Omental fat pad (tissue), 4 donors: Measurements from ENCODE around the gene AP4E1. TPM values are rescaled to one million over a fixed set of nuclear protein-coding genes. Genes with fewer than 3 reads are reported as not detected.
"Not testable (repeated sequence)": the region's sequence is repeated elsewhere in the genome, so short reads cannot be mapped to it uniquely, and the experiment has no call there.

Experiments
- ATAC-seq: fragments of 150-250 bp; one replicate; pipeline ENCODE4 v1.9.1; 2016; ENCODE audit warnings: mild to moderate bottlenecking, moderate library complexity; ENCODE audit not compliant: low FRiP score
- DNase-seq: peaks from one replicate; pipeline ENCODE4 v3.0.0-alpha.2; 2019; ENCODE audit warnings: low spot score
- total RNA-seq, 4 donors: library from RNA; depleted of rRNA; stranded (reverse); fragments of >200 nt; gene quantifications; one replicate each; pipeline ENCODE4 v1.1.0, GENCODE V29; 2016
- TF ChIP-seq, protein P1 (sequence below), 3 donors: fragments of 450-650 bp; IDR thresholded peaks; one replicate each; pipeline ENCODE4 v1.5.1; 2016 to 2017; ENCODE audit warnings: antibody characterized with exemption in 3 of 3, mild to moderate bottlenecking in 3 of 3, moderate library complexity in 2 of 3

Gene AP4E1
- total RNA-seq, 4 donors from 2014 or later: 7.3 to 8.5 (median 7.9) TPM

DNA sequence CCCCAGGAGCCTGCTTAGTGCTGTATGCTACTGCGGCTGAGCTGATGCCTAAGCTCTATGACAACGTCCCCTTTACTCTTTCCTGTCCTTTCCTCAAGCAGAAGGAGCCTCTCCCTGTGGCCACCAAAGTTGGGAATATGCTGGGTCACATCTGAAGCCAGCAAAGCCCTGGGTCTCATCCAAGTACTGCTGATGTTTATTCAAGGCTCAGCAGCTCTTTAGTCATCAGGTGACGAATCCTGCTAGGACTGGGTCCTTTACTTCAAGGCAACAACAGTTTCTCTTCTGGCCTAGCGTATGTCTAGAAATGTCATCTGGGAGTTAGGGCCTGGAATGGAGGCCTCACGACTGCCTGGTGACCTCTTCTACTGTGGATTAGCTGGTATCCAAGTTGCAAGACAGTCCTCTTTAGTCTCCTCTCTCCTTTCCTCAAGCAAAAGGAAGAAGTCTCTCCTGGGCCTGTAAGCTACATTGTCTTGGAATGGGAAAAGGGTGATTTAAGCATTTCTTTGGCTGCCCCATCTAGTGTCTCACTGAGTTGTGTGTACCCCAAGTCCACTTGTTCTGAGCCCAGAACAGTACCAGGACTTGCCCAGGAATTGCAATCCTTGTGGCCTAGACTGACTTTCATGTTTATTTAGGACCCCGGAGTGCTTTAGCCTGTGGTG, 122.3 kb downstream of the AP4E1 start:
- ATAC-seq: no peak
- no peak for DNase-seq
- TF ChIP-seq, protein P1, sequence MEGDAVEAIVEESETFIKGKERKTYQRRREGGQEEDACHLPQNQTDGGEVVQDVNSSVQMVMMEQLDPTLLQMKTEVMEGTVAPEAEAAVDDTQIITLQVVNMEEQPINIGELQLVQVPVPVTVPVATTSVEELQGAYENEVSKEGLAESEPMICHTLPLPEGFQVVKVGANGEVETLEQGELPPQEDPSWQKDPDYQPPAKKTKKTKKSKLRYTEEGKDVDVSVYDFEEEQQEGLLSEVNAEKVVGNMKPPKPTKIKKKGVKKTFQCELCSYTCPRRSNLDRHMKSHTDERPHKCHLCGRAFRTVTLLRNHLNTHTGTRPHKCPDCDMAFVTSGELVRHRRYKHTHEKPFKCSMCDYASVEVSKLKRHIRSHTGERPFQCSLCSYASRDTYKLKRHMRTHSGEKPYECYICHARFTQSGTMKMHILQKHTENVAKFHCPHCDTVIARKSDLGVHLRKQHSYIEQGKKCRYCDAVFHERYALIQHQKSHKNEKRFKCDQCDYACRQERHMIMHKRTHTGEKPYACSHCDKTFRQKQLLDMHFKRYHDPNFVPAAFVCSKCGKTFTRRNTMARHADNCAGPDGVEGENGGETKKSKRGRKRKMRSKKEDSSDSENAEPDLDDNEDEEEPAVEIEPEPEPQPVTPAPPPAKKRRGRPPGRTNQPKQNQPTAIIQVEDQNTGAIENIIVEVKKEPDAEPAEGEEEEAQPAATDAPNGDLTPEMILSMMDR (IDR thresholded peaks at IDR 0.05): no peak

DNA sequence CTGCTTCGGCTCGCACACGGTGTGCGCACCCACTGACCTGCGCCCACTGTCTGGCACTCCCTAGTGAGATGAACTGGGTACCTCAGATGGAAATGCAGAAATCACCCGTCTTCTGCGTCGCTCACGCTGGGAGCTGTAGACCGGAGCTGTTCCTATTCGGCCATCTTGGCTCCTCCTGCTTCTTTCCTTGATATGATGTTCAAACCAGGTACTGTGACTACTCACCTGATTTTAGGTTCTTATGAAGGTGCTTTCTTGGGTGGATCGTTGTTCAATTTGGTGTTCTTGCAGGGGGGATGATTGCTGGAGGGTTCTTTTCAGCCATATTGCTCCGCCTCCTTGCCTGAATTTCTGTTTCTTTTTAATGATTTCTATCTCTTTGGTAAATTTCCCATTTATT, 129.0 kb downstream of the AP4E1 start:
- not testable (repeated sequence) for ATAC-seq, DNase-seq

DNA sequence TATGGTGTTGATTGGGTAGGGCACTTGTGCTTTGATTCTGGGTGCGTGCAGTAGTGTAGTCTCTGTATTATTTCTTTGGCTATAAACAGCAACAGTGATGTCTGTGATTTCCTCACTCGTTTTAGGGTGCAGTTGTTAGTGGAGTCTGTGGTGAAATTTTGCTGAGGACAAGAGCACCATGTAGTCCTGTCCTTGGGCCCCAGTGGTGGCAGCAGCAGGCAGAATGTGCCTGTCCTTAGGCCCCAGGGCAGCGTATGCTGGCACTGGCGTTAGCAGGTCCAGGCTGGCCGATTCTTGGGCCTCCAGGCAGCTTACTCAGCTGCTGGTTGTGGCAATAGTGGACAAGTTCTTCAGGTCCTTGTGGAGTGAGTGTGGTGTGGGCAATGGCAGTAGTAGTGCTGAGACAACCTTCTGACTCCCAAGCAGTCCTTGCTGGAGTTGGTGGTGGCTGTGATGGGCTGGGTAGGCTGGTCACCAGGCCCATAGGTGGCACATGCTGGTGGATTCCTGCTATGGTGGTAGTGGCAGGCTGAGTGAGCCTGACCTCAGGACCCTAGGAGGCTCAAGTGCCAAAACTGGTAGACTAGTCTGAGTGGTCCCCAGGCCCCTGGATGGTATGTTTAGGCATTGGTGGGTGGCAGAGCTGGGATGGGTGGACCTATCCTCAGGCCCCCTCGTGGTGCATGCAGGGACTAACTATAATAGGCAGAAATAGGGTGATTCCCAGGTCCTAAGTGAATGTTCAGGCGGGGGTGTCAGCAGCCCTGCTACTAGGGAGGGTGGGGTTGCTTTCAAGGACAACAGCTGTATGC, 129.9 kb downstream of the AP4E1 start:
- ATAC-seq (no peak), DNase-seq (no peak)
- TF ChIP-seq, protein P1 (IDR thresholded peaks at IDR 0.05): no peak

DNA sequence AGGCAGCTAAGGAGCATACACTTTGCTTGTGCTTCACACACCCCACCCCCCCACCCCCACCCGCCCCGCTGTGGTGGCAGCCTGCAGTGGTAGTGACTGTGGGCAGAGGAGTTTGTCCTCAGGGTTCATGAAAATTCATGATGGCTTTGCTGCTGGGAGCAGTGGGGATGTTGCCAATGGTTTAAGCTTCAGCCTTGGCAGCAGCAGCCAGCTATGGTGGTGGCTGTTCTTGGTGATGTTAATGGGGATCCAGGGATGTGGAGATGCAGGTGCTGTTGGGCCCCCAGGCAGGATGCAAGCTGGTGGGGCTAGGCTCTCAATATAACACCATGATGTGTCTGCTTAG, 130.5 kb downstream of the AP4E1 start:
- ATAC-seq: no peak
- TF ChIP-seq, protein P1 (IDR thresholded peaks at IDR 0.05): no peak
- no peak for DNase-seq

DNA sequence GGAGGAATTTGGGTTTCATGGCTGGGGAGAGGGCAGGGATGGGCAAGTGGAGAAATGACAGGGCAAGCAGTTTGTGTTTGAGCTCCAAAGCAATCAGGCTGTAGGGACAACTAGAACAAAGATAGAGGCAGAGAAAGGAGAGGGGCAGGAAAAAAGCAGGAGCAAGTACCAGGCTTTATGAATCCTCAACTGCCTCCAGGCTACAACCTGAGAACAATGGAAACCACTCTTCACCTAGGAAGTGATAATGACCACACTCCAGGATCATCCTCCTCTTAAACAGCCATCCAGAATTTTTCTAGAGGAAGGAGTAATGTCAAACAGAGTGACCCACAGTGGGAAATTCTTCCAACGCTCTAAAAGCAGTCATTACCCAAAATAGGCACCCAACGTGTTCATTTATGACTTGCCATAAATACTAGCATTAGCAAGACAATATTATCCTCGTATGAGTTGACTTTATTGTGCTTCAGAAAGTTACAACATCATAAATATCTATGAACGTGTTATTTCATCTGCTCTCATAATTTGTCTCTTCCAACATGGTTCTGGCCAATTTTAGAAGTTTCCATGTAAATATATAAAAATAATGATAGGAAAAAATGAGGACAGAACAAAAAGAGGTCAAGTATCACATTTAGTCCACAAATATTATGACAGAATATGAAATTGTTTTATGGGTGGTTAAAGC, 135.7 kb downstream of the AP4E1 start:
- no peak for ATAC-seq
- TF ChIP-seq, protein P1 (IDR thresholded peaks at IDR 0.05): no peak
- DNase-seq: no peak

DNA sequence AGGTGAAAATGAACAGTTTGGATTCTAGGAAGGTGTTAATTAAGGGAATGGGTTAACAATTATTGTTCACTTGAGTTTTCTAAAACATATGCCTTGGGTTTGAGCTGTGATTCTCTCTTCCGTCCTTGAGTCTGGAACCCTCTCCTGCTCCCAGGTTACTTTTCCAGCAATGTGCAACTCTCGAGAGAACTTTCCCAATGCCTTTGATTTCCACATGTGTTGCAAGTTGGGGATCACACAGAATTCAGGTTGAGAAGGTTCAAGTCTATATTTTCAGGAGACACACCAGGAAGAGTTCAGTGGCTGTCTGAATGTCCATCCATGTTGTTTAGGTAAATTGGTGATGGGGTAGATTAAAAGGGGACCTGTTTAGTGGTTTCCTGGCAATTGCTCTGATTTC, 137.5 kb downstream of the AP4E1 start:
- DNase-seq: no peak
- TF ChIP-seq, protein P1 (IDR thresholded peaks at IDR 0.05): no peak
- no peak for ATAC-seq

DNA sequence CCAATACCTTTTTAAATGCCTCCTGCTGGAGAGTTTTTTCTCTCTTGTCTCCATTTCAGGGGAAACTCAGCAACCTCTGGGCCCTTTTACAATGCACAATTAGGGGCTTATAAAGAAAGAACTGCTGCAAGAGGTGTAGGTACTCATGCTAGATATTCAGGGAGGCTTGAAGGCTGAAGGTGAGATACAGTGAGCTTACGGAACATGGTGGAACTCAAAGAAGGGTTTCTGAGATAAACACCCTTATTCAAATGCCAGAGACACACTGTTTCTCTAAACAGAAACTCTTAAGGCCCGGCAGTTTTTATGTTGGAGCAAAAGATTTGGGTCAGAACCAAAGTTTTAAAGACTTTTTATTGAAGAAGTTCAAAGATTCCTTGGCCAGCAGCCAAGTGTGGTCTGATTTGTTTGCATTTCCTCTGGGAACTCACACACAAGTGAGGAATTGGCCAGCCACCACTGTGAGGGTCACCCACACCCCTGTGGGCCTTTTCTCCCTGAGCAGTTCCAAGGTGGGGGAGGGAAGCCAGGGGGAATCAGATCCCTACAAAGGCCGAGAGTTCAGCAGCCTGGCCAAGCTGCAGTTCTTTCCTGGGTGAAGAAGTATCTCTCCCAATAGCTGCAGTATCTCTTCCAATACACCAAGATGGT, 138.4 kb downstream of the AP4E1 start:
- no peak for DNase-seq
- ATAC-seq: no peak
- TF ChIP-seq, protein P1 (IDR thresholded peaks at IDR 0.05): no peak
